Measurements from ENCODE around the gene OR5H1.

DNA sequence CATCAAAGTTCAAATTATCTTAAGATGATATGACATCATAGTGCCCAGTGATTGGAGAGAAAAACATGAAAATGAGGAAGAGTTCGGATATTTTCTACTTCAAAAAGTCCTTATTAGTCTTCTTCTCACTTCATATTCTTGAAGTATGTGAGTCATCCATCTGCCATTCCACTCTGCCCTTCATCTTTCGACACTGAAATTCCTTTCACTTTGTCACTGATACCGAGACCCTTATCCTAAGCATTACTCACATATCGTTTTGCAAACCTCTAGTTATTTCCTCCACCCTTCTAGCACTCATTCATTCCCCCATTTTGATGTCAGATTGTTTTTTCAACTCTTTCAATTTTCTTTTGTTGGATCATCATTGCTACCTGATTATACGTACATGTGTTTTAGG, 20.7 kb downstream of the OR5H1 start:
- TF ChIP-seq POLR2A (conservative IDR thresholded peaks at IDR 0.05) (no peak), FOXA1 (IDR thresholded peaks at IDR 0.05; ENCODE audit: borderline replicate concordance) (no peak), ZSCAN32 (CRISPR knock-in tag; IDR thresholded peaks at IDR 0.05) (no peak), ZNF12 (CRISPR knock-in tag; IDR thresholded peaks at IDR 0.05) (no peak), BACH1 (tag; IDR thresholded peaks at IDR 0.05) (no peak)
